GM12875 (cell line): ENCODE results near the gene SCAPER.
"Not testable (repeated sequence)": the region's sequence is repeated elsewhere in the genome, so short reads cannot be mapped to it uniquely, and the experiment has no call there.

Experiments used
- H3K4me3 ChIP-seq: one replicate; pipeline ENCODE4 v1.5.1; 2011; ENCODE audit warnings: low read depth, low read length, control low read depth
- TF ChIP-seq, protein P1 (sequence below): IDR thresholded peaks from 2 replicates; pipeline ENCODE4 v1.5.1; 2011; ENCODE audit warnings: low read depth, mild to moderate bottlenecking, control low read depth, inconsistent platforms, low read length, moderate library complexity, borderline replicate concordance; ENCODE audit not compliant: insufficient read depth

Gene SCAPER

DNA sequence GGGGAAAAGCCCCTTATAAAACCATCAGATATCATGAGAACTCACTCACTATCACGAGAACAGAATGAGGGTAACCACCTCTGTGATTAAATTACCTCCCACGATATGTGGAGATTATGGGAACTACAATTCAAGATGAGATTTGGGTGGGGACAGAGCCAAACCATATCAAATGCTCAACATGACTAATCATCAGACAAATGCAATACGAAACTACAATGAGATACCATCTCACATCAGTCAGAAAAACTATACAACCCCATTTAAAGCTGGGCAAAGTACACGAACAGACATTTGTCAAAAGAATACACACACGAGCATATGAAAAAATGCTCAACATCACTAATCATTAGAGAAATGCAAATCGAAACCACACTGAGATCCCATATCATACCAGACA lies 67.7 kb downstream of the SCAPER start:
- no peak overlapping the region for H3K4me3 ChIP-seq
- TF ChIP-seq, protein P1, sequence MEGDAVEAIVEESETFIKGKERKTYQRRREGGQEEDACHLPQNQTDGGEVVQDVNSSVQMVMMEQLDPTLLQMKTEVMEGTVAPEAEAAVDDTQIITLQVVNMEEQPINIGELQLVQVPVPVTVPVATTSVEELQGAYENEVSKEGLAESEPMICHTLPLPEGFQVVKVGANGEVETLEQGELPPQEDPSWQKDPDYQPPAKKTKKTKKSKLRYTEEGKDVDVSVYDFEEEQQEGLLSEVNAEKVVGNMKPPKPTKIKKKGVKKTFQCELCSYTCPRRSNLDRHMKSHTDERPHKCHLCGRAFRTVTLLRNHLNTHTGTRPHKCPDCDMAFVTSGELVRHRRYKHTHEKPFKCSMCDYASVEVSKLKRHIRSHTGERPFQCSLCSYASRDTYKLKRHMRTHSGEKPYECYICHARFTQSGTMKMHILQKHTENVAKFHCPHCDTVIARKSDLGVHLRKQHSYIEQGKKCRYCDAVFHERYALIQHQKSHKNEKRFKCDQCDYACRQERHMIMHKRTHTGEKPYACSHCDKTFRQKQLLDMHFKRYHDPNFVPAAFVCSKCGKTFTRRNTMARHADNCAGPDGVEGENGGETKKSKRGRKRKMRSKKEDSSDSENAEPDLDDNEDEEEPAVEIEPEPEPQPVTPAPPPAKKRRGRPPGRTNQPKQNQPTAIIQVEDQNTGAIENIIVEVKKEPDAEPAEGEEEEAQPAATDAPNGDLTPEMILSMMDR, result no peak

DNA sequence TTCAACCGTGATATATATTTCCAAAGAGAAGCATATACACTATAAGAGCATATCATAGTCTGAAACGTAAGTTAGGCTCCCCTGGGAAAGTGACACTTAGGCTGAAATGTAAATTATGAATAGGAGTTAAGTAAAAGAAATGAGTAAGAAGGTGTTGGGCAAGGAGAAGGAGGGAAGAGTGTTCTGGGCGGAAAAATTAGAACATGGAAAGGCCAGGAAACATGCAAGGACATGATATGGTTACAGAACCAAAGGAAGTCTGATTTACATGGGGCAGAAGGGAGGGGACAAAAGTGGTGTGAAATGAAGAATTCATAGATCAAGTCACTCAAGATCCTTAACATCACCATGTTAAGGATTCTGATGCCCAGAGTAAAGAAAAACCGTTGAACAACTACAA lies 75.2 kb downstream of the SCAPER start:
- H3K4me3 ChIP-seq, result no peak overlapping the region
- TF ChIP-seq, protein P1, result no peak

DNA sequence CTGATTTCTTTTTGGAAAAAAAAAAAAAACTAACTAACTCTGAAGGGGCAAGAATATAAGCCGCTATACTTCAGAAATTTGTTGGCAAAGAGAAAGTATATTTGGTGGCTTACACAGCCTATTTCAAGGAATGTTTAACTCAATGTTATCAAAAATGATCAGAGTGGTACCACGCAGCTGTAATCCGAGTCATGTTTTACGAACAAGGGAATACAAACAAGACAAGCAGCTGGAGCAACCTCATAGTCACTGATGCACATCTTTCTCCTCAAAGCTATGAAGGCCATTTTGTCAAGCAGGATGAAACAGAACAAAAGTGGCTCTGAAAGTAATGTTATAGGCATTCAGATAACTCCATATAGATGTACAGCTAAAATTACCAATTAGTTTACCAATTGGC lies 81.2 kb downstream of the SCAPER start:
- no peak overlapping the region for H3K4me3 ChIP-seq
- TF ChIP-seq, protein P1, result no peak

DNA sequence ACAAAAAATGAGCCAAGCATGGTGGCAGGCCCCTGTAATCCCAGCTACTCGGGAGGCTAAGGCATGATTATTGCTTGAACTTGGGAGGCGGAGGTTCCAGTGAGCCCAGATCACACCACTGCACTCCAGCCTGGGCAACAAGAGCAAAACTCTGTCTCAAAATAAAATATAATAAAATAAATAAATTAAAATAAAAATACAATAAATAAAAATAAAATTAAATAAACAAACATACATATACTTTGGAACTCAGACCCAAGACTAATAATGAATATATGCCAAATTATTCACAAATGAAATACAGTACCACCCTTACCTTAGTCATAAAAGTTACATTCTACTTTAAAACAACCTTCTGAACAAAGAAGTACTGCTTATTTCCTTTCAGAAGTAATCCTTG lies 81.8 kb downstream of the SCAPER start:
- TF ChIP-seq, protein P1, result no peak
- no peak overlapping the region for H3K4me3 ChIP-seq

DNA sequence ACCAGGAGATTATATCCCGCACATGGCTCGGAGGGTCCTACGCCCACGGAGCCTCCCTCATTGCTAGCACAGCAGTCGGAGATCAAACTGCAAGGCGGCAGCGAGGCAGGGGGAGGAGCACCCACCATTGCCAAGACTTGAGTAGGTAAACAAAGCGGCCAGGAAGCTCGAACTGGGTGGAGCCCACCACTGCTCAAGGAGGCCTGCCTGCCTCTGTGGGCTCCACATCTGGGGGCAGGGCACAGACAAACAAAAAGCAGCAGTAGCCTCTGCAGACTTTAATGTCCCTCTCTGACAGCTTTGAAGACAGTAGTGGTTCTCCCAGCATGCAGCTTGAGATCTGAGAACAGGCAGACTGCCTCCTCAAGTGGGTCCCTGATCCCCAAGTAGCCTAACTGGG lies 86.2 kb downstream of the SCAPER start:
- not testable (repeated sequence) for H3K4me3 ChIP-seq

DNA sequence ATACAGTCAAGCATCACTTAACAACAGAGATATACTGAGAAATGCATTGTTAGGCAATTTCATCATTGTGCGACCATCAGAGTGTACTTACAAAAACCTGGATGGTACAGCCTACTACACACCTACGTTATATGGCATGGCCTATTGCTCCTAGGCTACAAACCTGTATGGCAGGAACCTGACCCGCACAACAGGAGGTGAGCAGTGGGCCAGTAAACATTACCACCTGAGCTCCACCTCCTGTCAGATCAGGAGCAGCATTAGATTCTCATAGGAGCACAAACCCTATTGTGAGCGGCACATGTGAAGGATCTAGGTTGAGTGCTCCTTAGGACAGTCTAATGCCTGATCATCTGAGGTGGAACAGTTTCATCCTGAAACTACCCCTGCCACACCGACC lies 89.7 kb downstream of the SCAPER start:
- TF ChIP-seq, protein P1, result no peak
- no peak overlapping the region for H3K4me3 ChIP-seq

DNA sequence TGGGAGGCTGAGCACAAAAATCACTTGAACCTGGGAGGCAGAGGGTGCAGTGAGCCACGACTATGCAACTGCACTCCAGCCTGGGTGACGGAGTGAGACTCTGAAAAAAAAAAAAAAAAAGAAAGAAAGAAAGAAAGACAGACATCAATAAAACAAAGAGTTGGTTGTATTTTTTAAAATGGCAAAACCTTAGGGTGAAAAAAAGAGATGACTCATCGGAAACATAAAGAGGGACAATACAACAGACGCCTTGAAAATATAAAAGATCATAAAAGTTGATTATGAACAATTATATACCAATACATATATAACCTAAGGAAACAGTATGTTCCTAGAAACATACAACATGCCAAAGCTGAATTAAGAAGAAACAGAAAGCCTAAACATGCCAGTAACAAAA lies 92.8 kb downstream of the SCAPER start:
- H3K4me3 ChIP-seq, result no peak overlapping the region
- TF ChIP-seq, protein P1, result no peak
